Peyer's patch (tissue), 4 donors: Measurements from ENCODE around the gene CTR9.

Experiments used
- CTCF ChIP-seq, 6 experiments: fragments of 450-650 bp in 4 of 6; fragments of 200-600 bp in 2 of 6; sonication (generic) in 1 of 6; IDR thresholded peaks; one replicate each; pipeline ENCODE4 v1.5.1; 2017 to 2019; ENCODE audit warnings: antibody characterized with exemption in 6 of 6, mild to moderate bottlenecking in 3 of 6, moderate library complexity in 1 of 6
- POLR2A ChIP-seq, 2 donors: fragments of 450-650 bp; IDR thresholded peaks; one replicate each; pipeline ENCODE4 v1.5.1; 2017; ENCODE audit warnings: antibody characterized with exemption in 2 of 2, mild to moderate bottlenecking in 2 of 2, moderate library complexity in 2 of 2

DNA sequence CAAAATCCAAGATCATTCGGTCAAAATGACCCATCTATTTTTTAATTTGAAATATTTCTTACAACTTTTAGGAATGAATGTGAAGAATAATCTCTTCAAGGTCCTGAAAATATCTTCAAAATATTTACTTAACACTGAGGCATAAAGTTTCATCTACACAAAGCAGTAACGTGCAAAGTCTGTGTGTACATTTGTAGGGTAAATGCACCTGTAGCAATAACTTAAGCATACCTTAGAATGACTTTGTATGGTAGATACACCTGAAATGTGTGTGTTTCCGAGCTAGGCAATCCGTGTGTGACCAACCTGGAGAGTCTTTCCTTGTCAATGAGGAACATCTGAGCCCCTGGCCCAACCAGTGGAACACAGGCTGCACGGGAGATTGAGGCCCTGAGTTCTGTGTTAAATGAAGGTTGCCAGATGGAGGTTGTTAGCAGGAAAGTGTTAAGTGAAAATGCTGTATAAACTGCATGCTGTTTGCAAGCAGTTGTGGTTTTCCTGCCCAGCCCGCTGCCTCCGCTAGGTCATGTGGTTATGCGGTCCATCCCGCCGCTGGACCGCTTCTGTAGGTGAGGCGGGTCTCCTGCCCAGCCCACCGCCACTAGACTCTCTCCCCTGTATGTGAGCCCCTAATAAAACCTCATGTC lies 7.6 kb upstream of the CTR9 start:
- TF ChIP-seq CTCF (IDR thresholded peaks at IDR 0.05) (no peak), POLR2A (IDR thresholded peaks at IDR 0.05) (no peak)
